ENCODE results near the gene CCT5. TPM values are rescaled to one million over a fixed set of nuclear protein-coding genes. Genes with fewer than 3 reads are reported as not detected.

CCT5 gene
- total RNA-seq, 3 donors from 2014 or later (not counting 1 experiment from before 2014, with no cell fraction given), result 62.2 to 88.0 (median 73.5) TPM

DNA sequence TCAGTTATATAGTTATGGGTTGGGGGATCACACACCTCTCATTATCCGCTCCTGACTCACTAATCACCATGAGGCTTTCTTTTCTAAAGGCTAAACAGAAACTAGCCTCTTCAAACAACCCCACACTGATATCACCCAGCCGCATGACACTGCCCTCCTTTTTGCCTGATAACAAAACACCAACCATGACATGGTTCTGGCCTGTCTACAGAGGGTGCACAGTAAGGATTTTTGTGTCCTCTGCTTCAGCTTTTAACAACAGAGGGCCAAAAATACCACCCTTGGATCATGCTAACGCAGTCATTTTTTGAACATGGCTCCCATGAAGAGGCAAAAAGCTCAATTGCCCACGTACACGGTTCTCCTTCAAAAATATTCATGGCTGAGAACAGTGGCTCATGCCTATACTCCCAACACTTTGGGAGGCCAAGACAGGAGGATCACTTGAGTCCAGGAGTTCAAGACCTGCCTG lies 53.7 kb downstream of the CCT5 start:
- Mint-ChIP-seq H3K4me1 (peaks cover 8 to 14% of the 10 kb centered on the region in 2 donors), H3K27ac (no peak overlapping the region), H3K27me3 (ENCODE audit: low read depth in 2 of 2) (peaks cover 9 to 14% of the 10 kb centered on the region in 2 donors), H3K36me3 (no peaks in the 10 kb centered on the region), H3K9me3 (no peaks in the 10 kb centered on the region), H3K4me3 (no peak overlapping the region)
- WGBS (ENCODE audit: insufficient coverage), result 94% methylated on average over 5 of the region's 5 CpGs
- Histone ChIP-seq H3K4me3 (ENCODE audit: low read length) (no peak overlapping the region), H3K27me3 (ENCODE audit: control insufficient read depth, insufficient read depth, low read length) (peaks cover 4% of the 10 kb centered on the region), H3K36me3 (ENCODE audit: control insufficient read depth, insufficient read depth, low read length) (no peaks in the 10 kb centered on the region), H3K9me3 (ENCODE audit: control insufficient read depth, insufficient read depth, low read length) (no peaks in the 10 kb centered on the region), H3K4me1 (ENCODE audit: control insufficient read depth, insufficient read depth, low read length) (no peaks in the 10 kb centered on the region), H3K27ac (ENCODE audit: low read length) (no peak overlapping the region)
- TF ChIP-seq, protein P1, sequence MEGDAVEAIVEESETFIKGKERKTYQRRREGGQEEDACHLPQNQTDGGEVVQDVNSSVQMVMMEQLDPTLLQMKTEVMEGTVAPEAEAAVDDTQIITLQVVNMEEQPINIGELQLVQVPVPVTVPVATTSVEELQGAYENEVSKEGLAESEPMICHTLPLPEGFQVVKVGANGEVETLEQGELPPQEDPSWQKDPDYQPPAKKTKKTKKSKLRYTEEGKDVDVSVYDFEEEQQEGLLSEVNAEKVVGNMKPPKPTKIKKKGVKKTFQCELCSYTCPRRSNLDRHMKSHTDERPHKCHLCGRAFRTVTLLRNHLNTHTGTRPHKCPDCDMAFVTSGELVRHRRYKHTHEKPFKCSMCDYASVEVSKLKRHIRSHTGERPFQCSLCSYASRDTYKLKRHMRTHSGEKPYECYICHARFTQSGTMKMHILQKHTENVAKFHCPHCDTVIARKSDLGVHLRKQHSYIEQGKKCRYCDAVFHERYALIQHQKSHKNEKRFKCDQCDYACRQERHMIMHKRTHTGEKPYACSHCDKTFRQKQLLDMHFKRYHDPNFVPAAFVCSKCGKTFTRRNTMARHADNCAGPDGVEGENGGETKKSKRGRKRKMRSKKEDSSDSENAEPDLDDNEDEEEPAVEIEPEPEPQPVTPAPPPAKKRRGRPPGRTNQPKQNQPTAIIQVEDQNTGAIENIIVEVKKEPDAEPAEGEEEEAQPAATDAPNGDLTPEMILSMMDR (IDR thresholded peaks at IDR 0.05), result no peak
- DNase-seq (no peak), ATAC-seq (peak in 1 of 3 donors; percentile 26)
- intact Hi-C loops (cut with micrococcal nuclease), result no loop called here

DNA sequence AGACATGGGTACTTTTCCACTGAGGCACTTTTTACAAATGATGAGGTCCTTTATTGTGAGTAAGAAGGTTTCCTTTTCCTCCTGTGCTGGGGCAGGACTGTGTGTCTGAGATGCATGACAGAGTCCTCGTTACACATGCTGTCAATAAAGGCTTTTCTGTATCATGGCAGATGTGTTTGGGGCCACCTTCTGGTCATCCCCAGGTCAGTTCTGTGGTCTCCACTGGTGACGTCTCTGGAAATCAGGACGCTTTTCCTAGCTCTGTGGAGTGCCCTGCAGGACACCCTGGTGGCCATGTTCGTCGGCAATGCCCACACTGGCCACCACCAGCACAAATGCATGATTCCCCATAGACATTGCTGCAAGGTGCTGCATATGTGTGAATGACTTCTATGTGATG lies 54.9 kb downstream of the CCT5 start:
- H3K27ac Mint-ChIP-seq, result no peak overlapping the region

DNA sequence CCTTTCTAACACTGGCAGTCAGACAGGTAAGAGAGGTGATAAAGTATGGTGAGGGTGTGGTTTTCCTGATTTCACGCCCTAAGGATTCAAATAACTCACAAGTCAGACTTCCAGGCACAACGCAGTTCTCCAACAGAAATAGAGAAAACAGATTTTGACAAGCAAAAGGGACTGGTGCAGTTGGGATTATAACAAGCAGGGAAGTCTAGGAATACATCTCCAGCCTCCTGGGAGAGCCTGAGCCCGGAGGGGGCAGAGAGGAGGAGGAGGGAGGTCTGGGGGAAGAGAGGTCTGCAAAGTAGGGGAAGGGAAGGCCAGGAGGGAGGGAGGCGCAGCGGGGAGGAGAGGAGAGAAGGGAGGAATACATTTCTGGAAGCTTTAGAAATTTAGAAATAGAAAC lies 56.0 kb downstream of the CCT5 start:
- intact Hi-C loops (cut with micrococcal nuclease), result no loop called here
- no peaks in the 10 kb centered on the region for H3K9me3 ChIP-seq (ENCODE audit: control insufficient read depth, insufficient read depth, low read length)
- peaks cover 13 to 14% of the 10 kb centered on the region in 2 donors for H3K27me3 Mint-ChIP-seq (ENCODE audit: low read depth in 2 of 2)
- DNase-seq (no peak), ATAC-seq (no peak)
- H3K36me3 ChIP-seq (ENCODE audit: control insufficient read depth, insufficient read depth, low read length), result no peaks in the 10 kb centered on the region
- H3K27ac ChIP-seq (ENCODE audit: low read length), result no peak overlapping the region
- H3K27ac Mint-ChIP-seq, result no peak overlapping the region
- H3K4me3 Mint-ChIP-seq, result peak overlapping the region; percentile 35
- peaks cover 8 to 14% of the 10 kb centered on the region in 2 donors for H3K4me1 Mint-ChIP-seq
- no peaks in the 10 kb centered on the region for H3K4me1 ChIP-seq (ENCODE audit: control insufficient read depth, insufficient read depth, low read length)
- no peaks in the 10 kb centered on the region for H3K9me3 Mint-ChIP-seq
- H3K4me3 ChIP-seq (ENCODE audit: low read length), result no peak overlapping the region
- 92% methylated on average over 5 of the region's 5 CpGs for WGBS (ENCODE audit: insufficient coverage)
- peaks cover 4% of the 10 kb centered on the region for H3K27me3 ChIP-seq (ENCODE audit: control insufficient read depth, insufficient read depth, low read length)
- H3K36me3 Mint-ChIP-seq, result no peaks in the 10 kb centered on the region
- TF ChIP-seq, protein P1 (IDR thresholded peaks at IDR 0.05), result no peak

More for the DNA sequence above, 54.9 kb downstream of the CCT5 start:
- ATAC-seq (no peak), DNase-seq (no peak)
- intact Hi-C loops (cut with micrococcal nuclease), result no loop called here
- 86% methylated on average over 4 of the region's 5 CpGs for WGBS (ENCODE audit: insufficient coverage)
- H3K36me3 Mint-ChIP-seq, result no peaks in the 10 kb centered on the region
- TF ChIP-seq, protein P1 (IDR thresholded peaks at IDR 0.05), result no peak
- no peaks in the 10 kb centered on the region for H3K9me3 ChIP-seq (ENCODE audit: control insufficient read depth, insufficient read depth, low read length)
- peaks cover 4% of the 10 kb centered on the region for H3K27me3 ChIP-seq (ENCODE audit: control insufficient read depth, insufficient read depth, low read length)
- H3K36me3 ChIP-seq (ENCODE audit: control insufficient read depth, insufficient read depth, low read length), result no peaks in the 10 kb centered on the region
- peaks cover 9 to 14% of the 10 kb centered on the region in 2 donors for H3K27me3 Mint-ChIP-seq (ENCODE audit: low read depth in 2 of 2)
- no peak overlapping the region for H3K4me3 Mint-ChIP-seq
- H3K4me1 ChIP-seq (ENCODE audit: control insufficient read depth, insufficient read depth, low read length), result no peaks in the 10 kb centered on the region
- no peak overlapping the region for H3K4me3 ChIP-seq (ENCODE audit: low read length)
- peaks cover 8 to 14% of the 10 kb centered on the region in 2 donors for H3K4me1 Mint-ChIP-seq
- no peak overlapping the region for H3K27ac ChIP-seq (ENCODE audit: low read length)
- H3K9me3 Mint-ChIP-seq, result no peaks in the 10 kb centered on the region

DNA sequence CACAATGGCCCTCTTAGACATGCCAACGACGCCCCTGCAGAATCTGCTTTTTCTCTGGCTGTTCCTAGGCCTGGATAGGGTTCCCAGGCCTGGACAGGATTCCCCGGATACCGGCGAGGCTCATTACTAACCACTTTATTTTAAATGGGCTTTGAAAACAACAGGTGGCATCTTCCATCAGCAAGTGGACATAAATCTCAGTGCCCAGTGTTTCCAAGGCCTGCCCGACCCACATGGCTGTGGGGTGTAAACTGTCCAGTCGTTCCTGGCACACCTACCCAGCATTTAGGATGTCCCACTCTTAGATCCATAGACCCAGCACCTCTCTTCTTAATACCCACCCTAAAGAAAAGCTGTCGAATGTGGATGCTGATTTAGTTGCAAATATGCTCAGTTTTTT lies 56.7 kb downstream of the CCT5 start:
- Mint-ChIP-seq H3K27me3 (ENCODE audit: low read depth in 2 of 2) (peaks cover 14 to 15% of the 10 kb centered on the region in 2 donors), H3K4me1 (peaks cover 8 to 14% of the 10 kb centered on the region in 2 donors), H3K4me3 (peak overlapping the region; percentile 95), H3K9me3 (no peaks in the 10 kb centered on the region), H3K36me3 (no peaks in the 10 kb centered on the region), H3K27ac (no peak overlapping the region)
- no peaks in the 10 kb centered on the region for H3K4me1 ChIP-seq (ENCODE audit: control insufficient read depth, insufficient read depth, low read length)
- DNase-seq (no peak), ATAC-seq (no peak)
- H3K4me3 ChIP-seq (ENCODE audit: low read length), result no peak overlapping the region
- WGBS (ENCODE audit: insufficient coverage), result 89% methylated on average over 7 of the region's 8 CpGs
- peaks cover 4% of the 10 kb centered on the region for H3K27me3 ChIP-seq (ENCODE audit: control insufficient read depth, insufficient read depth, low read length)
- TF ChIP-seq, protein P1 (IDR thresholded peaks at IDR 0.05), result no peak
- no peaks in the 10 kb centered on the region for H3K36me3 ChIP-seq (ENCODE audit: control insufficient read depth, insufficient read depth, low read length)
- intact Hi-C loops (cut with micrococcal nuclease), result no loop called here
- H3K9me3 ChIP-seq (ENCODE audit: control insufficient read depth, insufficient read depth, low read length), result no peaks in the 10 kb centered on the region
- no peak overlapping the region for H3K27ac ChIP-seq (ENCODE audit: low read length)
